ENCODE data around the gene ALPK3. TPM values are rescaled to one million over a fixed set of nuclear protein-coding genes. Genes with fewer than 3 reads are reported as not detected.

Gene ALPK3
- 0.28 and 0.42 TPM in 2 replicates for total RNA-seq

GRCh38 chr15:84816694-84817465, at the start of gene ALPK3:
ALPK3 (plus strand) TSS chr15:84817356; CDS start chr15:84817453, 97 bp downstream.

GRCh38 chr15:84883916-84884781, 67.0 kb downstream of the ALPK3 start, which contains the start of gene SLC28A1:
SLC28A1 (plus strand) TSS chr15:84884662; CDS start chr15:84887761, 3,099 bp downstream.

Other genes starting within 250 kb of the ALPK3 start
- 4.7 and 7.7 TPM in 2 replicates for gene ZSCAN2, start 216.3 kb upstream of the ALPK3 start, total RNA-seq
- gene WDR73, start 163.1 kb upstream of the ALPK3 start, total RNA-seq = 16.3 and 17.0 TPM in 2 replicates
- gene NMB, start 159.2 kb upstream of the ALPK3 start, total RNA-seq = 12.0 and 12.6 TPM in 2 replicates
- gene SEC11A, start 101.2 kb upstream of the ALPK3 start, total RNA-seq = 134 and 137 TPM in 2 replicates
- gene ZNF592, start 68.8 kb upstream of the ALPK3 start, total RNA-seq = 6.1 and 8.3 TPM in 2 replicates
- not detected in 2 replicates for gene SLC28A1, start 67.3 kb downstream of the ALPK3 start, total RNA-seq
- 9.0 and 12.8 TPM in 2 replicates for gene PDE8A, start 164.5 kb downstream of the ALPK3 start, total RNA-seq